Neural cell (in vitro differentiated cells): ENCODE measurements around the gene QKI. TPM values are rescaled to one million over a fixed set of nuclear protein-coding genes. Genes with fewer than 3 reads are reported as not detected.

Experiments
- H2AFZ ChIP-seq: fragments of 200-600, 300-800 bp; sonication (generic), shearing (Covaris generic); 2 replicates; pipeline ENCODE4 v1.6.0; 2014; ENCODE audit warnings: low read depth, mild to moderate bottlenecking, antibody characterized with exemption, low read length, moderate library complexity
- H3F3A ChIP-seq: fragments of 200-600 bp; shearing (Covaris generic); 2 replicates; pipeline ENCODE4 v1.6.1; 2016; ENCODE audit warnings: mild to moderate bottlenecking, moderate library complexity, mixed read lengths, antibody characterized with exemption, low read length; ENCODE audit not compliant: insufficient read depth, poor library complexity, severe bottlenecking
- H3K27ac ChIP-seq: fragments of 200-600, 300-800 bp; sonication (generic), shearing (Covaris generic); 2 replicates; pipeline ENCODE4 v1.5.1; 2014; ENCODE audit warnings: mild to moderate bottlenecking, low read length, moderate library complexity
- H3K27me3 ChIP-seq: fragments of 300-800, 200-600 bp; sonication (generic), shearing (Covaris generic); 2 replicates; pipeline ENCODE4 v1.6.0; 2014; ENCODE audit warnings: mild to moderate bottlenecking, low read depth, low read length, moderate library complexity; ENCODE audit not compliant: insufficient read depth
- H3K36me3 ChIP-seq: fragments of 300-800, 200-600 bp; sonication (generic), shearing (Covaris generic); 2 replicates; pipeline ENCODE4 v1.5.1; 2014; ENCODE audit warnings: mild to moderate bottlenecking, antibody characterized with exemption, low read length, moderate library complexity; ENCODE audit not compliant: insufficient read depth
- H3K4me2 ChIP-seq: fragments of 300-800, 200-600 bp; sonication (generic), shearing (Covaris generic); 2 replicates; pipeline ENCODE4 v1.6.0; 2014; ENCODE audit warnings: mild to moderate bottlenecking, low read length
- H3K4me3 ChIP-seq: fragments of 300-800, 200-600 bp; sonication (generic), shearing (Covaris generic); 2 replicates; pipeline ENCODE4 v1.5.1; 2014; ENCODE audit warnings: mild to moderate bottlenecking, low read length, moderate library complexity
- H3K79me2 ChIP-seq: fragments of 200-600 bp; shearing (Covaris generic); replicated peaks from 2 replicates; pipeline ENCODE4 v1.6.0; 2014; ENCODE audit warnings: mild to moderate bottlenecking, low read length, moderate library complexity; ENCODE audit not compliant: insufficient read depth
- H3K9ac ChIP-seq: fragments of 300-800, 200-600 bp; sonication (generic), shearing (Covaris generic); 2 replicates; pipeline ENCODE4 v1.6.1; 2016; ENCODE audit warnings: mild to moderate bottlenecking, low read length, mixed read lengths
- H3K9me2 ChIP-seq: fragments of 200-600 bp; shearing (Covaris generic); 2 replicates; pipeline ENCODE4 v1.6.1; 2016; ENCODE audit warnings: mild to moderate bottlenecking, low read length, mixed read lengths; ENCODE audit not compliant: insufficient read depth
- H3K9me3 ChIP-seq: fragments of 200-600, 300-800 bp; sonication (generic), shearing (Covaris generic); 2 replicates; pipeline ENCODE4 v1.6.1; 2016; ENCODE audit warnings: mild to moderate bottlenecking, mixed run types, low read length, moderate library complexity, mixed read lengths
- H4K20me1 ChIP-seq: fragments of 200-600 bp; shearing (Covaris generic); 2 replicates; pipeline ENCODE4 v1.6.1; 2016; ENCODE audit warnings: mild to moderate bottlenecking, mixed run types; ENCODE audit not compliant: insufficient read depth
- CTCF ChIP-seq: fragments of 450-650 bp; IDR thresholded peaks from 2 replicates; pipeline ENCODE4 v1.5.1; 2014; ENCODE audit warnings: antibody characterized with exemption, mild to moderate bottlenecking, moderate library complexity; ENCODE audit not compliant: poor library complexity, severe bottlenecking
- EP300 ChIP-seq: fragments of 450-650 bp; conservative IDR thresholded peaks from 2 replicates; pipeline ENCODE4 v1.6.1; 2014; ENCODE audit warnings: antibody characterized with exemption, mild to moderate bottlenecking, moderate library complexity; ENCODE audit not compliant: poor library complexity, severe bottlenecking
- EZH2 ChIP-seq: fragments of 200-600, 300-800 bp; shearing (Covaris generic), sonication (generic); IDR thresholded peaks from 2 replicates; pipeline ENCODE4 v1.6.1; 2014; ENCODE audit warnings: antibody characterized with exemption, low read length, borderline replicate concordance, mild to moderate bottlenecking; ENCODE audit not compliant: insufficient read depth, poor library complexity, severe bottlenecking
- MXI1 ChIP-seq: fragments of 450-650 bp; conservative IDR thresholded peaks from 2 replicates; pipeline ENCODE4 v1.6.1; 2014; ENCODE audit warnings: antibody characterized with exemption, mild to moderate bottlenecking; ENCODE audit not compliant: poor library complexity, severe bottlenecking
- POLR2AphosphoS5 ChIP-seq: IDR thresholded peaks from 2 replicates; pipeline ENCODE4 v1.6.1; 2012
- RAD21 ChIP-seq: fragments of 450-650 bp; conservative IDR thresholded peaks from 2 replicates; pipeline ENCODE4 v1.6.1; 2014; ENCODE audit warnings: antibody characterized with exemption, mild to moderate bottlenecking, moderate library complexity
- SMC3 ChIP-seq: fragments of 450-650 bp; conservative IDR thresholded peaks from 2 replicates; pipeline ENCODE4 v1.6.1; 2014; ENCODE audit warnings: antibody characterized with exemption, mild to moderate bottlenecking, moderate library complexity; ENCODE audit not compliant: poor library complexity
- TAF1 ChIP-seq: IDR thresholded peaks from 2 replicates; pipeline ENCODE4 v1.6.1; 2012; ENCODE audit warnings: low read depth
- polyA plus RNA-seq: library from polyadenylated mRNA; depleted of rRNA; stranded (reverse); fragments of >200 nt; gene quantifications from 2 replicates; pipeline ENCODE4 v1.2.3, GENCODE V29; 2014
- TF ChIP-seq, protein P1 (sequence below): IDR thresholded peaks from 2 replicates; pipeline ENCODE4 v1.6.1; 2012; ENCODE audit warnings: borderline replicate concordance

The QKI gene
- polyA plus RNA-seq, 1 donor from 2014 or later: 39.0 TPM

DNA sequence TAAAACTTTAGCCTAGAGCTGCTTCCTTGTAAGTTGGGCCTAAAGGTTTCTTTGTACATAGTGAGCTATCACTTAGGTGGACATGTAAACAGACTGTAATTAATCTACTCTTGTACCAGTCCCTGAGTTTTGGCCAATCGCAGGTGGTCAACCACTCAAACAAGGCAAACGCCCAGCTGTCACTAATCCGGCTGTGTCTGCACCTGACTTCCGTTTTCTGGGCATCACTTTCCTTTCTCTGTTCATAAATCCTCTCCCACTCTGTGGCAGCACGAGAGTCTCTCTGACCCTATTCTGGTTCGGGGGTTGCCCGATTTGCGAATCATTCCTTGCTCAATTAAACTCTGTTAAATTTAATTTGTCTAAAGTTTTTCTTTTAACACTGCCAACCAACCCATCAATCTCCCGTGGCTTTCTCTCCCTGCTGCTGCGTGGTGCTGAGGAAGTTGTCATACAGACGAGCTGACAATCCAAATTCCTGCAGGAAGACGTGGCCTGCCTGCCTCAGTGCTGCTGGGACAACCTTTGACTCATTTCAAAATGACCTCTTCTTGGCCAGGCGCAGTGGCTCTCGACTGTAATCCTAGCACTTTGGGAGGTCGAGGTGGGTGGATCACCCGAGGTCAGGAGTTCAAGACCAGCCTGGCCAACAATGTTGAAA lies 206.3 kb downstream of the QKI start:
- no peak for TF ChIP-seq CTCF
- TF ChIP-seq, protein P1, sequence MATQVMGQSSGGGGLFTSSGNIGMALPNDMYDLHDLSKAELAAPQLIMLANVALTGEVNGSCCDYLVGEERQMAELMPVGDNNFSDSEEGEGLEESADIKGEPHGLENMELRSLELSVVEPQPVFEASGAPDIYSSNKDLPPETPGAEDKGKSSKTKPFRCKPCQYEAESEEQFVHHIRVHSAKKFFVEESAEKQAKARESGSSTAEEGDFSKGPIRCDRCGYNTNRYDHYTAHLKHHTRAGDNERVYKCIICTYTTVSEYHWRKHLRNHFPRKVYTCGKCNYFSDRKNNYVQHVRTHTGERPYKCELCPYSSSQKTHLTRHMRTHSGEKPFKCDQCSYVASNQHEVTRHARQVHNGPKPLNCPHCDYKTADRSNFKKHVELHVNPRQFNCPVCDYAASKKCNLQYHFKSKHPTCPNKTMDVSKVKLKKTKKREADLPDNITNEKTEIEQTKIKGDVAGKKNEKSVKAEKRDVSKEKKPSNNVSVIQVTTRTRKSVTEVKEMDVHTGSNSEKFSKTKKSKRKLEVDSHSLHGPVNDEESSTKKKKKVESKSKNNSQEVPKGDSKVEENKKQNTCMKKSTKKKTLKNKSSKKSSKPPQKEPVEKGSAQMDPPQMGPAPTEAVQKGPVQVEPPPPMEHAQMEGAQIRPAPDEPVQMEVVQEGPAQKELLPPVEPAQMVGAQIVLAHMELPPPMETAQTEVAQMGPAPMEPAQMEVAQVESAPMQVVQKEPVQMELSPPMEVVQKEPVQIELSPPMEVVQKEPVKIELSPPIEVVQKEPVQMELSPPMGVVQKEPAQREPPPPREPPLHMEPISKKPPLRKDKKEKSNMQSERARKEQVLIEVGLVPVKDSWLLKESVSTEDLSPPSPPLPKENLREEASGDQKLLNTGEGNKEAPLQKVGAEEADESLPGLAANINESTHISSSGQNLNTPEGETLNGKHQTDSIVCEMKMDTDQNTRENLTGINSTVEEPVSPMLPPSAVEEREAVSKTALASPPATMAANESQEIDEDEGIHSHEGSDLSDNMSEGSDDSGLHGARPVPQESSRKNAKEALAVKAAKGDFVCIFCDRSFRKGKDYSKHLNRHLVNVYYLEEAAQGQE: no peak
- no peak for TF ChIP-seq MXI1
- TF ChIP-seq SMC3: no peak
- H3K27me3 ChIP-seq: no peaks in the 10 kb centered on the region
- H3K79me2 ChIP-seq: no peaks in the 10 kb centered on the region
- no peaks in the 10 kb centered on the region for H4K20me1 ChIP-seq
- no peaks in the 10 kb centered on the region for H3K9me2 ChIP-seq
- H3K9me3 ChIP-seq: no peaks in the 10 kb centered on the region
- H3K36me3 ChIP-seq: no peaks in the 10 kb centered on the region
- H3F3A ChIP-seq: no peaks in the 10 kb centered on the region
- H3K4me3 ChIP-seq: no peak overlapping the region
- no peak overlapping the region for H2AFZ ChIP-seq
- no peak overlapping the region for H3K9ac ChIP-seq
- no peak overlapping the region for H3K27ac ChIP-seq
- no peak overlapping the region for H3K4me2 ChIP-seq

DNA sequence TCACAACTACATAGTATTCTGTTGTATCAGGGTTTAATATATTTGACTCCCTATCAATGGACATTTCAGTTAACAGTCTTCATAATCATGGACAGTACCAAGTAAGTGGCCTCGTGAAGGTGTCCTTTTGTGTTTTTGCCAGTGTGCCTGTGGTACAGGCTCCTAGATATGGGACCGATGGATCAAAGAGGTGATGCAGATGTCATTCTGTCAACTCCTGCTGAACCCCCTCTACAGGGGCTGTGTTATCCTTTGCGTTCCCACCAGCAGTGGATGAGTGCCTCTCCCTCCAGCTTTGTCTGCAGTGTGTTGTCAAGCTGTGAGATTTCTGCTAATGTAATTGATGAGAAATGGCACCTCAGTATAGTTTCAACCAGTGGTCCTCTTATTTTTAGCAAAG lies 210.7 kb downstream of the QKI start:
- Histone ChIP-seq H3F3A (no peaks in the 10 kb centered on the region), H3K4me3 (no peak overlapping the region), H3K9me3 (peaks cover 4% of the 10 kb centered on the region), H2AFZ (no peak overlapping the region), H3K9ac (no peak overlapping the region), H3K27ac (no peak overlapping the region), H3K79me2 (no peaks in the 10 kb centered on the region), H4K20me1 (no peaks in the 10 kb centered on the region), H3K4me2 (no peak overlapping the region), H3K27me3 (no peaks in the 10 kb centered on the region), H3K36me3 (no peaks in the 10 kb centered on the region), H3K9me2 (no peaks in the 10 kb centered on the region)
- TF ChIP-seq EP300 (no peak), MXI1 (no peak), EZH2 (no peak), RAD21 (no peak), TAF1 (no peak), POLR2AphosphoS5 (no peak)
- TF ChIP-seq, protein P1: no peak
